Measurements from ENCODE around the gene DUXB.

Gene DUXB

GRCh38 chr16:75660726-75661302, 40.4 kb downstream of the DUXB start:
- DNase-seq: peak in 6 of 58 donors; percentile 8 to 30 (median 14)

DNA sequence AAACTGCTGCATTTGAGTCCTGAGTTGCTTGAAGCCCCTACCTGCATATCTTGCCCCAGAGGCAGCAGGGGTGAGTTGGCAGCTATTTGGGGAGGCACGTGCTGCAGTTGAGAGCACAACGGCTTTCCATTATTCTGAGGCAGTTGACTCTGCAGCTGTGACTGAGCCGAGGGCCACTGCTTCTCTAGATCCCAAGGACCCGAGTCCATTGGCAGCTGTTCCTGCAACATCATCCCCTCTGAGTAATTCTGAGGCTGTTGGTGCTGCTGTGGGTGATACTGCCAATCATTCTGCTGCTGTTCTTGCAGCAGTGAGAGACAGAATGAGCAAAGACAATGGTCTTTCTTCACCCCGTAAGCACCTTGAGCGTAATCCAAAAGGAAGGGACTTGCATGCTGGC, 40.9 kb downstream of the DUXB start:
- peak in 34 of 58 donors; percentile 4 to 66 (median 22) for DNase-seq

- DNase-seq: no peak
These were observed 43.1 kb downstream of the DUXB start for GRCh38 chr16:75658175-75658574.

GRCh38 chr16:75653922-75654321, 47.3 kb downstream of the DUXB start:
- peak in 1 of 58 donors; percentile 5 for DNase-seq

DNA sequence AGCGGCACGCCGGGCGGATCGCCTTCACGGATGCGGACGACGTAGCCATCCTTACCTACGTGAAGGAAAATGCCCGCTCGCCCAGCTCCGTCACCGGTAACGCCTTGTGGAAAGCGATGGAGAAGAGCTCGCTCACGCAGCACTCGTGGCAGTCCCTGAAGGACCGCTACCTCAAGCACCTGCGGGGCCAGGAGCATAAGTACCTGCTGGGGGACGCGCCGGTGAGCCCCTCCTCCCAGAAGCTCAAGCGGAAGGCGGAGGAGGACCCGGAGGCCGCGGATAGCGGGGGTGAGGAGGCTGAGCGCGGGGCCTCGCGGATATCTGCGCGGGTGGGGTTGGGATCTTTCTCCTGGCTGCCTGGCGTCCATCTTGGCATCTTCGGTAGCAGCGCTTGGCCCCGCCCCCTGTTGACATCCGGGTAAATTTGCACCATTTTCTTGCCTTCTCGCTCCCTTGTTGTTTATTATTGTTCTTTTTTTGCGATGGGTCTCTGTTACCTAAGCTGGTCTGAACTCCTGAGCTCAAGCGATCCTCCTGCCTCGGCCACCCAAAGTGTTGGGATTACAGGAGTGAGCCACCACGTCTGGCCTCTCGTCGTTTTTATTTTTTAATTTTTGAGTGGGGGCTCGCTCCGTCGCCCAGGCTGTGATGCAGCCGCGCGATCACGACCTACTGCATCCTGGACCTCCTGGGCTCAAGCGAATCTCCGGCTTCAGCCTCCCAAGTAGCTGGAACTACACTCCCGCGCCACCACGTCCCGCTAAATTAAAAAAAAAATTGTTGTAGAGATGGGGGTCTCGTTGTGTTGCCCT, 52.8 kb downstream of the DUXB start:
- DNase-seq: peak in 56 of 58 donors; percentile 37 to 91 (median 74)

- DNase-seq: peak; percentile 73 to 97 (median 93)
These were observed 53.6 kb downstream of the DUXB start, which contains the start of the genes KARS1 and TERF2IP for GRCh38 chr16:75647492-75648264. TSS of gene KARS1 (minus strand) at chr16:75647665. CDS start at chr16:75647639, 26 bp downstream. TSS of gene TERF2IP (plus strand) at chr16:75647773. CDS start at chr16:75647883, 110 bp downstream.

GRCh38 chr16:75647112-75647491, 54.2 kb downstream of the DUXB start:
- no peak for DNase-seq

DNA sequence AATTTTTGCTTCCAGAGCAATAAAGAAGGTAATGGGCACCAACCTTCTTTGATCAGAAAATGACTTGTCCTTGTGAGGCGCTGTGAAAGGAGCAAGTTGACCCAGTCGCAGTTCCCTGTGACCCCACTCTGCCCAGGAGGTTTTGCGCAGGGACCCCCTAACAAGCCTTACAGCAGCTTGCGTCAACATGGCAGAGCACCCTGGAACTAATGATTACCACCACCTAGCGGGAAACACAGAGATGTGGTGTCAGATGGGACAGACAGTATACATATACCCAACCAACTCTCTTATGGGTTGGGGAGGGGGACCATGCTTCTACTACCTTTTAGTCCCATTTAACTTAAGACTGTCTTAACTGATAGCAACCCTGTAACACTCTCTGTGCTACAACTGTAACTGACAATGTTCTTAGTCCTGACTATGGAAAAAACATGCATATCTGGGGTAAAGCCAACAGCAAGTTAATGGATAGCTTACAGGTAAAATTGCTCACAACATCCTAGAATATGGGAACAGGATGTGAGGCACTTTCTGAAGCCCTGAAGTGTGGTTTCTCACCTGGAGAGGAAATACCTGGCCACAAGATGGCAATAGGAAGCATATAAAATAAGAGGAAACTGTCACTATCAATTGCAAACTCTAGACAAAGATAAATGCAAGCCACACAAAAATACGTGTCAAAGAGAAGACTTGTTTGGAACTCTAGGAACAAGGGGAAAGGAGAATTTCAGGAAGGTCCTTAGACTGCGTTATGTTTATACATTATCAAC, 56.8 kb downstream of the DUXB start:
- DNase-seq: no peak
